CD4-positive, alpha-beta T cell (primary cell): ENCODE measurements around the gene CLDN1. TPM values are rescaled to one million over a fixed set of nuclear protein-coding genes. Genes with fewer than 3 reads are reported as not detected.

ENCODE experiments used
- ATAC-seq: fragments of 200-7000 bp; cut with Tn5 transposase; one replicate; pipeline ENCODE4 v1.10.0; 2022; ENCODE audit warnings: mild to moderate bottlenecking; ENCODE audit not compliant: poor library complexity
- CTCF ChIA-PET: fragments of 350-600 bp; sonication (Branson Sonifier 250); formaldehyde crosslinking; loops from one replicate; lab custom pipeline; 2021; ENCODE audit warnings: antibody characterized with exemption, inconsistent platforms; lab: Charles Lee
- POLR2A ChIA-PET: fragments of 350-600 bp; sonication (Branson Sonifier 250); formaldehyde crosslinking; loops from one replicate; lab custom pipeline; 2021; ENCODE audit warnings: antibody characterized with exemption, inconsistent platforms; lab: Charles Lee
- DNase-seq, 14 experiments: peaks; one replicate each; pipeline ENCODE4 v3.0.0-alpha.2; 2013 to 2020; ENCODE audit warnings: mixed read lengths in 2 of 14
- H3K27ac ChIP-seq, 2 donors: one replicate each; pipeline versions ENCODE4 v1.5.1 to v1.7.0; 2013; ENCODE audit warnings: low read length in 2 of 2, low read depth in 1 of 2, mild to moderate bottlenecking in 1 of 2
- H3K27me3 ChIP-seq, 2 experiments: 1 replicate in 1 of 2; 2 replicates in 1 of 2; pipeline versions ENCODE4 v1.6.1 to v1.7.0; 2013; ENCODE audit warnings: low read length in 2 of 2, control low read depth in 1 of 2, mild to moderate bottlenecking in 1 of 2, moderate library complexity in 1 of 2; ENCODE audit not compliant: insufficient read depth in 2 of 2, control insufficient read depth in 1 of 2
- H3K36me3 ChIP-seq: one replicate; pipeline ENCODE4 v1.6.1; 2013; ENCODE audit warnings: low read length, control low read depth; ENCODE audit not compliant: insufficient read depth
- H3K4me1 ChIP-seq: one replicate; pipeline ENCODE4 v1.6.1; 2013; ENCODE audit warnings: low read length, control low read depth; ENCODE audit not compliant: insufficient read depth
- H3K4me3 ChIP-seq: one replicate; pipeline ENCODE4 v1.5.1; 2013; ENCODE audit warnings: mild to moderate bottlenecking, low read length, moderate library complexity
- H3K9me3 ChIP-seq, 2 experiments: 1 replicate in 1 of 2; 2 replicates in 1 of 2; pipeline versions ENCODE4 v1.6.1 to v1.7.0; 2013; ENCODE audit warnings: low read length in 2 of 2, mild to moderate bottlenecking in 2 of 2, control low read depth in 1 of 2, moderate library complexity in 1 of 2; ENCODE audit not compliant: control insufficient read depth in 1 of 2, insufficient read depth in 1 of 2
- H3K27ac Mint-ChIP-seq: one replicate; pipeline ENCODE4 v1.8.0; 2020; ENCODE audit warnings: mixed read lengths
- H3K27me3 Mint-ChIP-seq: one replicate; pipeline ENCODE4 v1.8.0; 2021; ENCODE audit warnings: mixed read lengths
- H3K36me3 Mint-ChIP-seq: one replicate; pipeline ENCODE4 v1.8.0; 2021; ENCODE audit warnings: low read depth, mixed read lengths
- H3K4me1 Mint-ChIP-seq: one replicate; pipeline ENCODE4 v1.8.0; 2021; ENCODE audit warnings: low read depth, mixed read lengths
- H3K4me3 Mint-ChIP-seq: one replicate; pipeline ENCODE4 v1.8.0; 2020; ENCODE audit warnings: mild to moderate bottlenecking, mixed read lengths
- H3K9me3 Mint-ChIP-seq: one replicate; pipeline ENCODE4 v1.8.0; 2020; ENCODE audit warnings: mixed read lengths
- CTCF ChIP-seq: fragments of 200-600 bp; IDR thresholded peaks from one replicate; pipeline ENCODE4 v1.8.0; 2022; ENCODE audit warnings: antibody characterized with exemption, mild to moderate bottlenecking
- intact Hi-C, 2 experiments: fragments of 100-400 bp; cut with DNase I in 1 of 2; cut with micrococcal nuclease in 1 of 2; formaldehyde crosslinking; loops; one replicate each; pipeline versions ENCODE4 v1.15.1 to v1.9.0; 2023 to 2025; cut with DNase I, micrococcal nuclease
- total RNA-seq, 174 experiments: library from RNA in 2 of 174; stranded (reverse) in 2 of 174; gene quantifications; one replicate each; pipeline ENCODE4 v1.2.3 and lab custom pipeline; 2021 to 2026

The CLDN1 gene
- total RNA-seq, 2 experiments from 2014 or later, result 0.80 to 0.95 TPM

- POLR2A ChIA-PET, result interaction anchor here (0.6 kb wide), 1 partner anchor 81 kb away, joined by 3 read pairs; no protein-coding TSS in a partner anchor
- no peaks in the 10 kb centered on the region for H3K36me3 ChIP-seq
- Mint-ChIP-seq H3K4me1 (peaks cover 26% of the 10 kb centered on the region), H3K4me3 (no peak overlapping the region), H3K9me3 (no peaks in the 10 kb centered on the region), H3K27ac (peak overlapping the region; percentile 74), H3K27me3 (peaks cover 6% of the 10 kb centered on the region), H3K36me3 (no peaks in the 10 kb centered on the region)
- no peaks in the 10 kb centered on the region for H3K27me3 ChIP-seq
- DNase-seq, result no peak
- CTCF ChIA-PET, result interaction anchor here (0.6 kb wide), 1 partner anchor 1506 kb away, joined by 3 read pairs; no protein-coding TSS in a partner anchor
- H3K9me3 ChIP-seq, result no peaks in the 10 kb centered on the region
- no peak overlapping the region for H3K4me3 ChIP-seq
- H3K4me1 ChIP-seq, result no peaks in the 10 kb centered on the region
- no peak for ATAC-seq
- no peak overlapping the region for H3K27ac ChIP-seq
- intact Hi-C loops, result loop anchor here in 1 of 2 experiments (10.0 kb wide), 1 partner anchor 981 kb away; no protein-coding TSS in a partner anchor
- TF ChIP-seq CTCF, result no peak
Observed at GRCh38 chr3:190306026-190306425, 16.2 kb downstream of the CLDN1 start.

GRCh38 chr3:190305406-190305805 lies 16.8 kb downstream of the CLDN1 start:
- ChIA-PET CTCF (no interaction called here), POLR2A (no interaction called here)
- H3K4me3 Mint-ChIP-seq, result no peak overlapping the region
- H3K36me3 Mint-ChIP-seq, result no peaks in the 10 kb centered on the region
- peaks cover 26% of the 10 kb centered on the region for H3K4me1 Mint-ChIP-seq
- ATAC-seq (no peak), DNase-seq (no peak)
- no peak overlapping the region for H3K27ac Mint-ChIP-seq
- H3K9me3 ChIP-seq, result no peaks in the 10 kb centered on the region
- H3K27me3 Mint-ChIP-seq, result peaks cover 6% of the 10 kb centered on the region
- H3K36me3 ChIP-seq, result no peaks in the 10 kb centered on the region
- no peak overlapping the region for H3K4me3 ChIP-seq
- intact Hi-C loops, result loop anchor here in 1 of 2 experiments (10.0 kb wide), 1 partner anchor 981 kb away; no protein-coding TSS in a partner anchor
- no peaks in the 10 kb centered on the region for H3K9me3 Mint-ChIP-seq
- no peaks in the 10 kb centered on the region for H3K4me1 ChIP-seq
- no peak for TF ChIP-seq CTCF
- no peak overlapping the region for H3K27ac ChIP-seq
- no peaks in the 10 kb centered on the region for H3K27me3 ChIP-seq

- no peaks in the 10 kb centered on the region for H3K9me3 Mint-ChIP-seq
- no peaks in the 10 kb centered on the region for H3K4me1 ChIP-seq
- H3K27ac ChIP-seq, result no peak overlapping the region
- no peak for ATAC-seq
- no peaks in the 10 kb centered on the region for H3K36me3 ChIP-seq
- H3K9me3 ChIP-seq, result no peaks in the 10 kb centered on the region
- no peak overlapping the region for H3K4me3 Mint-ChIP-seq
- H3K27ac Mint-ChIP-seq, result no peak overlapping the region
- no peaks in the 10 kb centered on the region for H3K36me3 Mint-ChIP-seq
- no peak for DNase-seq
- intact Hi-C loops, result loop anchor here in 1 of 2 experiments (10.0 kb wide), 1 partner anchor 979 kb away; no protein-coding TSS in a partner anchor
- ChIA-PET POLR2A (no interaction called here), CTCF (no interaction called here)
- TF ChIP-seq CTCF, result no peak
- H3K27me3 ChIP-seq, result no peaks in the 10 kb centered on the region
- peaks cover 6% of the 10 kb centered on the region for H3K27me3 Mint-ChIP-seq
- no peak overlapping the region for H3K4me3 ChIP-seq
- H3K4me1 Mint-ChIP-seq, result peaks cover 26% of the 10 kb centered on the region
Observed at GRCh38 chr3:190303884-190304283, 18.4 kb downstream of the CLDN1 start.
